SKM-1 (cell line): Measurements from ENCODE around the gene MIOS.
A peak's percentile ranks its signal among the peaks of the same experiment; 100 is the strongest.
"Not testable (repeated sequence)": the region's sequence is repeated elsewhere in the genome, so short reads cannot be mapped to it uniquely, and the experiment has no call there.

Source experiments
- DNase-seq: peaks from one replicate; lab custom pipeline; 2025; ENCODE audit not compliant: unreplicated experiment; lab: John Stamatoyannopoulos, UW

The MIOS gene

GRCh38 chr7:7554649-7555575 is 11.8 kb upstream of the MIOS start:
- DNase-seq, result no peak

DNA sequence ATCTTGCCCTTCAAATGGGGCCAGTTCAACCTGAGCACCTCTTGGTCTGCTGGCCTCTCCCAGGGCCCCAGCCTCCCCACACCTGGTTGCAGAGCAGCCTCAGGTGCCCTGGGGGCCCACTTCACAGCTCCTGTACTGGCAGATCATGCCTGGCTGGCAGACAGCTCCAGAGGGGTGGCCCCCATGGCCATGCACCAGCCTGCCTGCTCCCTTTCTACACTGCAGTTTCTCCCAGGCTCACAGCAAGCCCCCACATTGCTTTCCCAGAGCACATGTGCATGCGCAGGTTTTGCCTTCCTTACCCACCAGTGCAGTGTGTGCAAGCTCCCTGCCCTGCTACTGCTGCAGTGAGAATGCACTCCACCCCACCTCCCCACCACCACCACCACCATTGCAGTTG is 9.8 kb upstream of the MIOS start:
- DNase-seq, result no peak

DNA sequence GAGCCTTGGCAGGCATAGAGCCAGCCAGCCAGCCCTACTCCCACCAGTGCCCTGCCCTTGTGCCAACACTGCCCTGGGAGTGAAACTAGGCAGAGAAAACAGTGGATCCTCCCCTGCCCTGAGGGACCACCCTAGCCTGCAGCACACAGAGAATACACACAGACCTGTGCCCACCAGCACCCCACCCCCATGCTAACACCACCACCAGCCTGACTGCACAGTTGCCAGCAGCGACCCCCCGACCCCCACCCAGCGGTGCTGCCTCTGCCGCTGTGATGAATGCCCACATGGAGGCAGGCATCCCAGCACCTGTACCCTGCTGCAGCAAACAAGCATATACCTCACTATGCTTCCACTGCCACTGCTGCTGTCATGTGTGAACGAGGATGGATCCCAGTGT is 9.4 kb upstream of the MIOS start:
- DNase-seq, result no peak

DNA sequence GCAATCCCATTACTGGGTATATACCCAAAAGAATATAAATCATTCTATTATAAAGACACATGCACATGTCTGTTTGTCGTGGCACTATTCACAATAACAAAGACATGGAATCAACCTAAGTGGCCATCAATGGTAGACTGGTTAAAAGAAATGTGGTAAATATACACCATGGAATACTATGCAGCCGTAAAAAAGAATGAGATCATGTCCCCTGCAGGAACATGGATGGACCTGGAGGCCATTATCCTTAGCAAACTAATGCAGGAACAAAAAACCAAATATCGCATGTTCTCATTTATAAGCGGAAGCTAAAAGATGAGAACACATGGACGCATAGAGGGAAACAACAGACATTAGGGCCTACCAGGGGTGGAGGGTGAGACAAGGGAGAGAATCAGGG is 5.1 kb upstream of the MIOS start:
- not testable (repeated sequence) for DNase-seq

GRCh38 chr7:7562736-7563135 is 3.9 kb upstream of the MIOS start:
- no peak for DNase-seq

- DNase-seq, result no peak
Observed at GRCh38 chr7:7563269-7563668, 3.4 kb upstream of the MIOS start.

GRCh38 chr7:7563813-7564212 is 2.9 kb upstream of the MIOS start:
- no peak for DNase-seq

- peak; percentile 3 for DNase-seq
Observed at GRCh38 chr7:7564323-7564780, 2.3 kb upstream of the MIOS start.

- no peak for DNase-seq
Observed at GRCh38 chr7:7565018-7565680, 1.5 kb upstream of the MIOS start.

- no peak for DNase-seq
Observed at GRCh38 chr7:7565746-7566650, 686 bp upstream of the MIOS start.

DNA sequence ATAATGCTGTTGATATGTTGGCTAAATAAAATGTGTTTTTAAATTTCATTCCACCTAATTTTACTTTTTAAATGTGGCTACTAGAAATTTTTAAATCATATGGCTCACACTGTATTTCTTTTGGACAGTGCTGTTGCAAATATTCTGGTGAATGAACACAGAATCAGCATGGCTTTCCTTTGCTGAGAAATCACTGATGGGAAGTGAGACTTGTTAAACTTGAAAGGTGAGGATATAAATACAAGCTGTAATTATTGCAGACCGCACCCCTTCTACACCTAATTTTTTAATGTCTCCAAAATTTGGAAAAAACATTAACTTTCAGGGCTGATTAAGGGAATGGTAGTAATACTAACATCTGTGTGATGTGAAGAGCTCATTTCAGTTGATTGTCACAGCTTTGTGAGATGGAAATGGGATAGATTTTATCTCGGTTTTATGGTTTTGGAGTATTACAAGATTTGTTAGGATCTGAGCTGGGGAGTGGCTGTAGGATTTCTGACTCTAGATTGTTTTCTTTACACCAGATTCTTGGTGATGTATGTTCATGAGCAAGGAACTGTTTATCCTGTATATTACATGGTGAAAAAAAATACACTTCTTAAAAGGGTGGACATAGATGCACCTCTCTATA is 1.3 kb downstream of the MIOS start:
- DNase-seq, result no peak

GRCh38 chr7:7568553-7568952 is 1.9 kb downstream of the MIOS start:
- DNase-seq, result no peak

- peak; percentile 14 for DNase-seq
Observed at GRCh38 chr7:7569081-7569527, 2.4 kb downstream of the MIOS start.

DNA sequence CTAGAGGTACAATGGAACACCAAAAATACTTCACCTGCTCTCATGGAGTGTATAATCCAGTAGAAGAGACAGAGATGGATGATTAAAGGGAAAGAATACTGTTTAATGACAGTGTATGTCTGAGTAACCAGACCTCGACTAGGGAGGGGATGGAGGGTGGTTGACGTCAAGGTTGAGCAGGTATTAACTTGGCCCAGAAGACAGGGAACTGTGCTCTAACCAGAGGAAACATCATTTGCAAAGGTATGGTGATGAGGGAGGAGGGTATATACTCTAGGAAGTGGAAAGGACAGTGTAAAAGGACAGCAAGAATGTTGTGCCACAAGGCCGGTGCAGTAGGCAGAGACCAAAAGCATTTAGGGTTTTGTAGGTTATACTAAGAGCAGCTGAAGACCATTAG is 2.9 kb downstream of the MIOS start:
- no peak for DNase-seq

GRCh38 chr7:7570584-7570983 is 3.9 kb downstream of the MIOS start:
- DNase-seq, result no peak

GRCh38 chr7:7573701-7574100 is 7.0 kb downstream of the MIOS start:
- no peak for DNase-seq

GRCh38 chr7:7576344-7576743 is 9.7 kb downstream of the MIOS start:
- DNase-seq, result no peak

- DNase-seq, result peak; percentile 43
Observed at GRCh38 chr7:7577888-7578287, 11.2 kb downstream of the MIOS start.

DNA sequence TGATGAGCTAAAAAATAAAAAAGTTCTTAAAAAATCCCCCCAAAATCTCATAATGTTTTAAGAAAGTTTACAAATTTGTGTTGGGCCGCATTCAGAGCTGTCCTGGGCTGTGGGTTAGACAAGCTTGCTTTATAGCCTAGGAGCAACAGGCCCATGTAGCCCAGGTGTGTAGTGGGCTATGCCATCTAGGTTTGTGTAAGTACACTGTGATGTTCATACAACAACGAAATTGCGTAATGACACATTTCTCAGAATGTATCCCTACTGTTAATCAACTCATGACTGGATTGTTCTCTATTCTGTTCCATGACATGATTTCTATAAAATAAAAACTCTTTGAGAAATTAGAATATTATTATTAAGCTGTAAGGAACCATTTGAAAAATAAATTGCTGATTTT is 13.0 kb downstream of the MIOS start:
- no peak for DNase-seq

DNA sequence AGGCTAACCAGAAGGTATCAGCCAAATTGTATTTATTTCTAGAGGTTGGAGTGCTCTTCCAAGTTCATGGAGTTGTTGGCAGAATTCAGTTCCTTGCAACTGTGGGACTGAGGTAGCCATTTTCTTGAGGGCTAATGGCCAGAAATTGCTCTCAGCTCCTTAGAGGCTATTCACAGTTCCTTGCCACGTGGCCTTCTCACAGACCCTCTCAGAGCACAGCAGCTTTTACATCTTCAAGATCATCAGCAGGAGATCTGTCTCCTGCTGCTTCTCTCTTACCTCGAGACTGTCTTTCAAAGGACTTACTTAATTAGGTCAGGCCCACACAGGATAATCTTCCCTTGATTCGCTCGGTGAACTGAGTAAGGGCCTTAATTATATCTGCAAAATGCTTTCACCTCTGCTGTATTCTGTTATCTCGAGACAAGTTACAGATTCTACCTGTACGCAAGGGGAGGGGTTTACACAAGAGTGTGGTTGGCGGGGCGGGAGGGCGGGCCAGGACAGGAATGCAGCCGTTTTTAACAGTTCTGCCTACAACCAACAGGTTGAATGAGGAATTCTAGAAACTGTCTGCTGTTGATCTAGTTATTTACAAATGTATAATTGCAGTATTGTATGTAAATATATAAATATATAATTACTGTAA is 15.0 kb downstream of the MIOS start:
- DNase-seq, result no peak
